Stimulated activated CD8-positive, alpha-beta memory T cell treated with anti-CD3 and anti-CD28 coated beads, Interleukin-15, amount 100 ng/mL, for 48 hours (primary cell): ENCODE data around the gene RASA1.
"Not testable (repeated sequence)": the region's sequence is repeated elsewhere in the genome, so short reads cannot be mapped to it uniquely, and the experiment has no call there.

Source experiments
- DNase-seq, 2 donors: peaks; one replicate each; pipeline ENCODE4 v3.0.0-alpha.2; 2020; ENCODE audit warnings: low read depth in 2 of 2

Gene RASA1

GRCh38 chr5:87267574-87268125, at the start of gene RASA1:
Gene RASA1, plus strand, starts transcription at chr5:87267883. Its CDS starts 569 bp downstream, at chr5:87268452.
- DNase-seq = peak; percentile 83 to 84

- no peak for DNase-seq
These were observed 37.9 kb upstream of the RASA1 start for GRCh38 chr5:87229780-87230179.

DNA sequence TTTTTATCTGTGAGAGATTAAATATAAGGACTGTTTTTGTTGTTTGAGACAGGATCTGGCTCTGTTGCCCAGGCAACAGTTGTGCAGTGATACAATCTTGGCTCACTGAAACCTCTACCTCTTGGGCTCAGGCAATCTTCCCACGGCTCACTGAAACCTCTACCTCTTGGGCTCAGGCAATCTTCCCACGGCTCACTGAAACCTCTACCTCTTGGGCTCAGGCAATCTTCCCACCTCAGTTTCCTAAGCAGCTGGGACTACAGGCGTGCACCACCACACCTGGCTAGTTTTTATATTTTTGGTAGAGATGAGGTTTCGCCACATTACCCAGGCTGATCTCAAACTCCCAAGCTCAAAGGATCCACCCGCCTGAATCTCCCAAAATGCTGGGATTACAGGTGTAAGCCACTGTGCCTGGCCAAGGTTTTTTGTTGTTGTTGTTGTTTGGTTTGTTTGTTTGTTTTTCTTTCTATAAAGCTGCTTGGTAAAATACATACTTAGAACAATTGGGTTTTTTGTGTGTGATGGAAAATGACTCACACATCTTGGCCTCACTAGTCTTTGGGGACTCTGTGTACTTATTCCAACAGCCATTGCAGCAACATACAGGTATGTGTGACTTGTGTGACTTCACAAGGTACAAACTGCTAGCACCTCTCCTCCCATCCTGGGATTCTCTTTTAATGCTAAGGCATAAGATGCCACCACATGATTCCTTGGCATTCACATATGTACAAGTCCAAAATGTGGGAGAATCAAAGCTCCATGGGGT, 36.5 kb upstream of the RASA1 start:
- DNase-seq = no peak

DNA sequence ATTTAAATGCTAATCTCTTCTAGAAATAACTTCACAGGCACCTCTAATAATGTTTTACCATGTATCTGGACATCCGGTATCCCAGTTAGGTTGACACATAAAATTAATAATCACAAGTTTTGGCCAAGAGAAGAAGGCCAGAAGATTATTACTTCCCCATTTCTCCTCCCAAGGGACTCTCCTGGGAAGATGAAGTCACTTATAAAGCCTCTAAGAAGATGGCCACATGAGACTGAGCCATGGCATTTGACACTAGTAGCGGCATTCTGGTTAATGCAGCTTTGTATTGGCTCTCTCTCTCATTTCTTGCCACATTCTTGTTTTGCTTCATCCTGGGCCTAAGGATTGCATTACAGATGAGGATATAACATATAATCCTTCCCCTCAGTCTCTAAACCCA, 34.5 kb upstream of the RASA1 start:
- DNase-seq = no peak

GRCh38 chr5:87241555-87241954, 26.1 kb upstream of the RASA1 start:
- DNase-seq = no peak

GRCh38 chr5:87242242-87242641, 25.4 kb upstream of the RASA1 start:
- DNase-seq = no peak

DNA sequence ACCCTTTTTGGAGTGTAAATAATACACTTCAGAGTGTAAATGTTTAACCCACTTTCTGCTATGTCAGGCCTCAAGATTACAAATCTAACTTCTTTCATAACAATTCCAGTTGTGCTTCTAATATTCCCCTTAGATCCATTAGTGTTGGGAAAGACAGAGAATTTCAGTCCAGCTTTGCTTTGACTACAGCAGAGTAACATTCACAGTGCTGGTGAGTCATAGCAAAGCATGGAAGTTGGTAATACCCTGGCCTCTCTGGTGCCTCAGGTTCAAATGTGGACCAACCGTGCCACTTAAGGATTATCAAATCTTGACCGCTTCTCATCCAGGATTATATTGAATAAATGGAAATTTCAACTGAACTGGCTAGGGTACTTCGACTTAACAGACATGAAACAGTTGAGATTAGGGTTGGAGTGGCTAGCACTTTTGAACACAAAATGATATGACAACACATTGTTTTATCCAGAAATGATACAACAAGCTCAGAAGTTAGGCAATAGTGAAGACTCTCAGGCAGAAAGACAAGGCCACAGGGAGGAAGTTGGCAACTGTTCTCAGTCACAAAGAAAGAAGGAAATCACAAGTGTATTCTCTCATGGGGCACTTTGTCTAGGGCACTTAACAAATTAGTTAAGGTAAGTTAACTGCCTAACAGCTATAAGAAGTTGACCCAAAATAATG, 24.4 kb upstream of the RASA1 start:
- no peak for DNase-seq

- no peak for DNase-seq
These were observed 22.2 kb upstream of the RASA1 start for GRCh38 chr5:87245451-87245850.

DNA sequence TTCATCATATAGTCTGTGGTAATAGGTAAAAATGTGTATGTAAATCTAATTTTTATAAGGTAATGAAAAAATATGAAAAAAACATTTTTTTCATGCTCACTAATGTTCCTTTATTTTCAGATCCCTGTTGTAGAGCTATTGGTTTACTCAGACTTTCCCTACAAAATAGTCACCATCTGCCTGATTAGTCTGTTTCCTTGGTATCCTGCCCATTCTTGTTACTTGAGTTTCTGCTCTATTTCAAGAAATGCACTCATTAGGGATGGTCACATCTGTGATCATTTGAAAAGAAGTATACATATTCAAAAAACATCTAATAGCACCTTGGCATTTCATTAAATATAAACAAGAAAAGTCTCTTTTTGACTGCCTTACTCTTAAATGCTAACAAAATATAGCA, 21.6 kb upstream of the RASA1 start:
- no peak for DNase-seq

- no peak for DNase-seq
These were observed 15.4 kb upstream of the RASA1 start for GRCh38 chr5:87252283-87252605.

- no peak for DNase-seq
These were observed 13.6 kb upstream of the RASA1 start for GRCh38 chr5:87254035-87254434.

DNA sequence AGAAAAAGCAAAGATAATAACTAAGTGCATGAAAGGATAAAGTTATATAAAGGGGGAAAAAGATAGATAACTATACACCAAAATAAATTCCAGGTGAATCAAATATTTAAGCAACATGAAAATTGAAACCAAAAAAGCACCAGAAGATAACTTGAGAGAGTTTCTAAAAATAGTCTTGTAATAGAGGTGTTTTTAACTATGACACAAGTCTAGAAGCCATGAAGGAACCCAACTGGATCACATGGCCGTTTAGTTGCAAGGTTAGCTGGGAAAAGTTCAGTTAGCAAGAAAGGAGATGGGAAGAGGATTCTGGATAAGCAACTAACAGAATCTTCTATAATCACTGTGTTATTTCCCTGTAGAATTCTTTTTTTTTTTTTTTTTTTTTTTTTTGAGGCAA, 9.2 kb upstream of the RASA1 start:
- no peak for DNase-seq

GRCh38 chr5:87260604-87261192, 7.0 kb upstream of the RASA1 start:
- DNase-seq = no peak

- DNase-seq = no peak
These were observed 4.2 kb upstream of the RASA1 start for GRCh38 chr5:87263498-87263897.

DNA sequence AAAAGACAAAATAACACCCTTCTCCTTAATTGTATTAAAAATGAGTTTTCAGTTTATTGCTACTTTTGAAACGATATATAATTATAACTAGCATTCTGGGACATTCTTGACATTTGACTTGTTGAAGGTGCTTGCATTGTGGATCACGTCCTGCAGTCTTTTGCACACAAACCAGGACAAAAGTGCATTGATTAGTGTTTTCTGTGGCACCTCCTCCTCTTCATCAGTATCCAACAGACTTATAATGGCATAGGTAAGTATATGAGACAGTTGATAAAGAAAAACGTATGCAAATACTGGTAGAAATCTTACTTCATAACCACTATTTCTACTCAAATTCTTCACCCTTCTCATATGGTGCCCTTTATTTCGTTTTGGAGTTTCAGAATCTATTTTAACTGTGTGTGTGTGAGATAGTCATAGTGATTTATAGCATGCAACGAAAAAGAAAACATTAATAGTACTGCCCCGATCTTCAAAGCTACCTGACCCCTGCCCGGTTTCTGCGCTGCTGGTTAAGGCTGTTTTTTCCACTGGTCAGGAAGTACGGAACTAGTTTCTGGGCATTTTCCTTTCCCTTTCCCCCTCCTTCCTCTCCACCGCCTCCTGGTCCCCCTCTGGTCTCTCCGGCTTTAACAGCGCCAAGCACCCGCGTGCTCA, 639 bp upstream of the RASA1 start:
- no peak for DNase-seq

GRCh38 chr5:87268126-87268969, 665 bp downstream of the RASA1 start:
- peak; percentile 56 to 61 for DNase-seq

DNA sequence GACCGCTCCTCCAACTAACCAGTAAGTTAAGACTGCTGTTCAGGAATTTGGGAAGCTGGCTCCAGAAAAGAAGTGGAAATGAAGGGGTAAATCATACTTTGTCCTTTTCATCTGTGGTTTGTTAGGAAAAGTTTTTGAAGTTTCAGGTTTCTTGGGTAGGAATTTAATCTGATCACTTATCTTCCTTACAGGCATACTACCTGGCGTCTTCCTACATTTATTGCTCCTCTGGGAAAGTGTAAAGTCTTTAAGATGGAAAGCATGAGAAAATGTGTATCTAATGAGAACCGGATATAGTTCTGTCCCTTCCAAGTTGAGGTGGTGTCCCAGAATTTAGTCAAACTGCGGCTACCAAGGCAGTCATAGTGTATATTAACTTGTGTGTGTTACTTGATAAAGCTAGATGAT, 1.3 kb downstream of the RASA1 start:
- DNase-seq = no peak

- not testable (repeated sequence) for DNase-seq
These were observed 3.2 kb downstream of the RASA1 start for GRCh38 chr5:87270888-87271287.

GRCh38 chr5:87276655-87277054, 9.0 kb downstream of the RASA1 start:
- no peak for DNase-seq

- DNase-seq = no peak
These were observed 9.7 kb downstream of the RASA1 start for GRCh38 chr5:87277279-87277835.

DNA sequence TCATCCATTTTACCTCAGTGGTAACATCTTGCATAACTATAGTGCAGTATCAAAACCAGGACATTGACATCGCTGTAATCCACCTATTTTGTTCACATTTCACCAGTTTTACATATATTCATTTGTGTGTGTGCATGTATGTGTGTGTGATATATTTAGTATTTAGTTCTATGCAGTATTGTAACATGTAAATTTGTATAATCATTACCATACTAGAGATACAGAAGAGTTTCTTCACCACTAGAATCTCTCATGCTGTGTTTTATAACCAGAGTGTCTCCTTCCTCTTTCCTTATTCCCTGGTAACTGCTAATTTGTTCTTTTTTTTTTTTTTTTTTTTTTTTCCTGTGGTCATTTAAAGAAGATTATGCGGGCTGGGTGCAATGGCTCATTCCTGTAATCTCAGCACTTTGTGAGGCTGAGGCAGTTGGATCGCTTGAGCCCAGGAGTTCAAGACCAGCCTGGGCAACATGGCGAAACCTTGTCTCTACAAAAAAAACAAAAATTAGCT, 11.0 kb downstream of the RASA1 start:
- no peak for DNase-seq
